CD4-positive, alpha-beta T cell treated with Interleukin-10 for 1 hour (primary cell): ENCODE results near the gene YTHDC1.
"Not testable (repeated sequence)": the region's sequence is repeated elsewhere in the genome, so short reads cannot be mapped to it uniquely, and the experiment has no call there.

Source experiments
- DNase-seq: peaks from one replicate; pipeline ENCODE4 v3.0.0-alpha.2; 2020

Gene YTHDC1

DNA sequence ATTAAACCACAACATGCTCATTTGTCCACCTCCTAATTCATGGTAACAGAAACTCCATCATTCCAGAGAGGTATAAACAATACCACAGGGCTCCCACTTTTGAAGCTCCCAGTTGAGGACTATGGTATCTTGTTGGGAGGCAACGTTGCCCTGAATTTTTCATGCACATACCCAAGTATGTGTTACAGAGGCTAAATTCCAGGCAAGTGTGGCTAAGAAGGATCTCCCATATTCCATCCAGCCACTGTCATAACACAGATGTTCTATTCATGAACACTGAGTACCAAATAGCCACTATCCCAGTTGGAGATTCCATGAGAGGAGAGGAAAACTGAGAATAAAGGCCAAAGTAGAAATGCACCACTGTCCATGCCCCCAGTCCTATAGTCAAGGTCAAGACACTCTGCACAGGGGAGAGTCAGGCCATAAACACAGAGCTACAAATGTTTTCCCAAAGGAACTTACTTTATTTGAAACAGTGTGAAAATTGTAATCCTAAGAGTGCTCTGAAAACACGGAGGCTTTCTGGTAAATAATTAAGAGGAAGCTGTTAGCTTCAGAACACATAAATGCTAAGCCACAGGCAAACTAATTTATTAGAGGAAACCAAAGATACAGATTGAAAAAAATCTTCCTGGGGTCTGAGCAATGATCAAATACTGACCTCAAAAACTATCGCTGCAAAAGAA, 62.0 kb downstream of the YTHDC1 start:
- DNase-seq: no peak

DNA sequence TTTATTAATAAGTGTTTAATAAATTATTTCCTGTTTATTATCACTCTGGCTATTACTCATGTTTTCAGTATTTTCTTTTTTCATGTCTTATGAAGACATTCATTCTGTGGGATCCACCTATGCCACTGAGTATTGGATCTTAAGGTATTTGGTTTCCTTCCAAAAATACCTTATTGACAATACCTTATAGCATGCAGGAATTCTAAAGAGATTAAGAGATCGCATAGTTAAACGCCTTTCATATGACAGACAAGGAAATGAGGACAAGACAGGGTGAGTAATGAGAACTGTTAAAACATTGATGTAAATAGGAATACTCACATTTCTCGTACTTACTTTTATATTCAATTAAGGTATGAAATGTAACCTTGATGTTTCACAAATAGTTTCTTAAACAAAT, 66.2 kb downstream of the YTHDC1 start:
- DNase-seq: no peak

DNA sequence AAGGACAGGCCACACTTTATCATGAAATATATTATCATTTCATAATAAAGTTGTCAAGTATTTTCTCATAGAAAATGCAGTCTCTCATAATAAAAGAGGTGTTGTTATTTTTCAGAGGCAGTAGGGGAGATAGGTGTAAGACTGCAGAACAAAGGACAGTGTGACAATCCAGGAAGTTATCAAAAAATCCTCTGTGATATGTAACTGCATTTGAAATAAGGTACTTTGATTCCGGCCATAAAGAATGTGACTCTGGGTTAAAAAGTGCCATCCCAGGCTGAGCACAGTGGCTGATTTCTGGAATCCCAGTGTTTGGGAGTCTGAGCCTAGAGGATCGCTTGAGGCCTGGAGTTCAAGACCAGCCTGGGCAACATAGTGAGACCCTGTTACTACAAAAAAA, 66.8 kb downstream of the YTHDC1 start:
- no peak for DNase-seq

DNA sequence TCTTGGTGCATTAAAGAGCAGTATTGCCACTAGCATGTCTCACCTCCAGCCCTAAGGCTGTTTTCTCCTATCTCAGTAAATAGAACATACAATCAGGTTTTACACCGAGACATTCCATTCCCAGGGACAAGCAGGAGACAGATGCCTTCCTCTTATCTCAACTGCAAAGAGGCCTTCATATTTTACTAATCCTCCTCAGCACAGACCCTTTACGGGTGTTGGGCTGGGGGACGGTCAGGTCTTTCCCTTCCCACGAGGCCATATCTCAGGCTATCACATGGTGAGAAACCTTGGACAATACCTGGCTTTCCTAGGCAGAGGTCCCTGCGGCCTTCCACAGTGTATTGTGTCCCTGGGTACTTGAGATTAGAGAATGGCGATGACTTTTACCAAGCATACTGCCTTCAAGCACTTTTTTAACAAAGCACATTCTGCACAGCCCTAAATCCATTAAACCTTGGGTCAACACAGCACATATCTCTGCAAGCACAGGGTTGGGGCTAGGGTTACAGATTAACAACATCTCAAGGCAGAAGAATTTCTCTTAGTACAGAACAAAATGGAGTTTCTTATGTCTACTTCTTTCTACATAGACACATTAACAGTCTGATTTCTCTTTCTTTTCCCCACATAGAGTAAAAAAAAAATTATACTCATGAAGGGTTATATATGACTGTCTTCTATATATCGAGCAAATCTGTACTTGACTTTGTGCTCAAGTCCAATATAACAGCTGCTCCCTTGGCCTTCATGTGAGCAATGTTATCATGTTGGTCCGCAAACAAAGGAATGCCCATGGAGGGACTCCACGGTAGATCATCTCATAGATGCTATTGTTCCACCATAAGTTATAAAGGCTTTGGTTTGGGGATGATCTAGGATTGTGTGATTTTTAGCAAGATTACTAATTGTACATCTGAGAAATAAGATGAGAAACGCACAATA, 67.8 kb downstream of the YTHDC1 start:
- DNase-seq: not testable (repeated sequence)

DNA sequence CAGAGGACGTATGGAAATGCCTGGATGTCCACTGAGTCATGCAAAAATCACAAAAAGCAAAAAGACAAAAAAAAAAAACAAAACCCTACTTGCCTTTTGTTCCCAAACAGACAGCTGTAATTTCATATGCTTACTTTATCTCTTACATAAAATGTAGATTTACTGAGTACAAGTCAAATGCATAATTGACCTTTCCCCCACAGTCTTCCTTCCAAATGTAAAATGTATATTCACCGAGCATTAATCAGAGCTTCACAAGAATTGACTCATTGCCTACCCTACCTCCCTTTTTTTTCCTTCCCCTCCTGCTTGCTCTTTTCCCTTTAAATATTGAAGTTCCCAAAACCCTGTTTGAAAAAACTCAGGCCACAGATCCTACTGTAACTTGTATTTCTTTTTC, 71.9 kb downstream of the YTHDC1 start:
- DNase-seq: no peak

DNA sequence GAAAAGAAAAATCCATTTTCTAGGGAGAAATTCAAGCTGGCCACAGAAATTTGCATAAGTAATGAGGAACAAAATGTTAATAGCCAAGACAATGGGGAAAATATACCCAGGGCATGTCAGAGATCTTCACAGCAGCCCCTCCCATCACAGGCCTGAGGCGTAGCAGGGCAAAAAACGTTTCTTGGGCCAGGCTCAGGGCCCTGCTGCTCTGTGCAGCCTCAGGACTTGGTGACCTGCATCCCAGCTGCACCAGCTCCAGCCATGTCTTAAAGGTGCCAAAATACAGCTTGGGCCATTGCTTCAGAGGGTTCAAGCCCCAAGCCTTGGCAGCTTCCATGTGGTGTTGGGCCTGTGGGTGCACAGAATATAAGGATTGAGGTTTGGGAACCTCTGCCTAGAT, 72.3 kb downstream of the YTHDC1 start:
- no peak for DNase-seq

DNA sequence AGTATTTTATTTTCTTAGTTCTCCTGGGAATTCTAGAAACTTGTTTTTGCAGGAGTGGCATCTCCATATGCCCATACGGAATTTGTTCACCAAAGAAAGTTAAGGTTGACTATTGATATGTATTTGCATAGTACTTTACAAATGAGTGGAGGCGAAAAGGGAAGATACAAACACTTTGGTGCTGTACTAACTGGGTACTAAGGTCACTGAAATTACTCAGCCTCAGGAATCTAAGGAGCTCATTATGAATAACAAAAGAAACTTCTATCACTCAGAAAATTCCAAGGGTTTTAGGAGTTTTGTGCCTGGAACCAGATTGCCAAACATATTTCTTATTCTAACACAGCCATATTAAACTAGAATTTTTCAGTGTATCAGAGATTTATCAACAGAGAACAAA, 77.0 kb downstream of the YTHDC1 start:
- no peak for DNase-seq

DNA sequence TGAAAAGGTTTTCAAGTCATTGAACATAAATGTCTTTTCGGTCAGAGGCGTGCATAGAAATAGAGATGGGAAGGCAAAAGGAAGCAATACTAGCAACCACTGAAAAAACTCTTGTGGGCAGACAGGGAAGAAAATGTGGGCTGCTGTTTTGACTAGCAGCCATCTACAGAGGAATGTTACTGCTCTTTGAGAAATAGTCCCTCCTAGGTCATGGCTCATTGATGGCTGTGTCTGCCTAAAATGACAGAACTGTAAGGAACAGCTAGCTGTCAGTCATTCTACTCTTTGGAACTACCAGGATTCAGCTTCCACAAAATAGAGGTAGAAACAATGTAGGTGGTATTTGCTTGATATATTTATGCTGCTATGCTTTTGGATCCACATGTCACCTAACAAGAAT, 77.5 kb downstream of the YTHDC1 start:
- no peak for DNase-seq

DNA sequence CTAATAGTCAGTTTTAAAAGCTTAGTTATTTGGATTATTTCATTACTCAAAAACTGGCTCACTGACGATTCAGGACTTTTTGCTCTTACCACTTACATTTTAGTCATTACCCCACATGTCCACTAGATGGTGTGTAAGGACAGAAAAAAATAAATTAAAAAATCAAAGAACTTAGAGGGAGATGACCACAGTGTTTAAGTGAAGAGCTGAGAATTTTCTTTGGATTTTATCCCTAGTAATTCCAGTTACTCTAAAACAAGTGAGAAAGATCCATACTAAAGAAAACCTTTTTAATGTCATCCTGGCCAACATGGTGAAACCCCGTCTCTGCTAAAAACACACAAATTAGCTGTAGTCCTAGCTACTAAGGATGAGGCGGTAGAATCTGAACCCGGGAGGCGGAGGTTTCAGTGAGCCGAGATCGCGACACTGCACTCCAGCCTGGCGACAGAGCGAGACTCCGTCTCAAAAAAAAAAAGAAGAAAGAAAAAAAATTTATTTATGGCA, 78.0 kb downstream of the YTHDC1 start:
- peak; percentile 56 for DNase-seq

DNA sequence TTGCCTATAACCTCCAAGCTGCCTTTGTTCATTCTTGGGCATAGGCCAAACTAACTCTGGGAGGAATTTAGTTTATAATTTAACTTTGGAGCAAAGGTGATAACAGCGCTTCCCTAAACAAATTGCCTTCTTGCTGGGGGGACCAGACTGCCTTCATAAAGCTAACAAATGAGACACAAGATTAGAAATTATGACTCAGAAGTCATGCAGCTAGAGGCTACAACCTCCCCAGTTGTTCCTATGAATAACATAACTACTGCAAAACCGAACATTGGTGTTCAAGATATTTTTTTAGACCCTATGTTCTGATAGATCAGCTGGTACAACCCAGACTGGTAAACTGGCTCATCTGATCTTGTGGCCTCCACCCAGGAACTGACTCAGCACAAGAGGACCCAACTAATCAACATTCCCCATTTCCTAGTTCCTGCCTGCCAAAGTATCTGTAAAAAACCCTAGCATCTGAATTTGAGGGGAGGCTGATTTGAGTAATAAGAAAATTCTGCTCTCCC, 82.4 kb downstream of the YTHDC1 start:
- DNase-seq: no peak

DNA sequence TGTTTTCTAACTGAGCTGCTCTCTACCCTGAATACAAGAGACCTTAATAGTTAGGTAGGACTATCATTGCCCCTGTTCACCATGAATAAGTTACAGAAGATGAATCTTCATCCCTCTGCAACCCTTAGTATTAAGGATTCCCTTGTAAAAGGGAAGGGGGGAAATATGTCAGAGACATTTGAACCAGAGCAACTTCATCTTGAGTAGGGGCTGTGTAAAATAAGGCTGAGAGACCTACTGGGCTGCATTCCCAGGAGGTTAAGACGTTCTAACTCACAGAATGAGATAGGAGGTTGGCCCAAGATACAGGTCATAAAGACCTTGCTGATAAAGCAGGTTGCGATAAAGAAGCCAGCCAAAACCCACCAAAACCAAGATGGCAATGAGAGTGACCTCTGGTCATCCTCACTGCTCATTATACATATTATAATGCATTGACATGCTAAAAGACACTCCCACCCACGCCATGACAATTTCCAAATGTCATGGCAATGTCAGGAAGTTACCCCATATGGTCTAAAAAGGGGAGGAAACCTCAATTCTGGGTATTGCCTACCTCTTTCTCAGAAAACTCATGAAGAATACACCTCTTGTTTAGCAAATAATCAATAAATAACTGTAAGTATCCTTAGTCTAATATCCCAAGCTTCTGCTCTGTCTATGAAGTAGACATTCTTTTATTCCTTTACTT, 84.9 kb downstream of the YTHDC1 start:
- no peak for DNase-seq
